ENCODE results near the gene OR2W3.
A peak's percentile ranks its signal among the peaks of the same experiment; 100 is the strongest.

The OR2W3 gene

DNA sequence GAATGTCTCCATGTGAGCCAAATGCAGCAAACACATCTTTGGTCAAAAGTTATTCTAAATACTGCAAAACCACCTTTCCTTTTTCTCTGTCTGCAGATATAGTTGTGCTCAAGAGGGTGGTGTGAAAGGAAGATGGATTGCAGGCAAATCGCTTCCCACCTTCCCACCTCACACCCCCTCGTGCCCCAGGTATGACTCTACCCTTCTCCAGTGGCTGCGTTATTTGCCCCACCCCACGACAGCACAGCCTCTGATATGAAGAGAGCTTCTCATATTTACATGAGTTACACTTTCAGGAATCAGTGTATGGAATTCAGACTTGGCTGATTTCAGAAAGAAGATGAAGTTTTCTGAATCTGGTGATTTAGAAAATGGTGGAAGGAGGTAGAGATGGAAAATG, 32.6 kb upstream of the OR2W3 start:
- Histone ChIP-seq H2AK5ac (ENCODE audit: low read length) (no peak overlapping the region), H3K79me2 (ENCODE audit: control insufficient read depth, insufficient read depth, low read length, poor library complexity) (no peaks in the 10 kb centered on the region), H3K9me3 (ENCODE audit: insufficient read depth, low read depth, low read length) (no peaks in the 10 kb centered on the region), H3K4me2 (ENCODE audit: low read length) (no peak overlapping the region), H3K4me1 (ENCODE audit: control insufficient read depth in 1 of 2, insufficient read depth in 2 of 2, low read length in 2 of 2) (peaks cover 2 to 4% of the 10 kb centered on the region in 2 experiments), H2BK5ac (ENCODE audit: low read depth, low read length, poor library complexity) (no peak overlapping the region), H2BK120ac (ENCODE audit: insufficient read depth, low read length, poor library complexity) (no peak overlapping the region), H3K14ac (ENCODE audit: low read length) (no peak overlapping the region), H3K27me3 (ENCODE audit: insufficient read depth, low read length) (no peaks in the 10 kb centered on the region), H4K8ac (ENCODE audit: low read depth, low read length) (no peak overlapping the region), H3K9ac (ENCODE audit: low read length) (no peak overlapping the region), H2BK12ac (ENCODE audit: low read length) (no peak overlapping the region), H3K23ac (ENCODE audit: low read length) (no peak overlapping the region), H3K4ac (ENCODE audit: low read depth, low read length) (no peak overlapping the region), H3K27ac (ENCODE audit: low read depth, low read length) (no peak overlapping the region), H3K79me1 (ENCODE audit: low read length) (no peaks in the 10 kb centered on the region), H2AFZ (ENCODE audit: insufficient read depth, low read length, poor library complexity) (no peak overlapping the region), H4K12ac (ENCODE audit: low read depth, low read length) (no peak overlapping the region), H3K4me3 (ENCODE audit: low read depth, low read length) (no peak overlapping the region), H3K36me3 (ENCODE audit: control insufficient read depth in 1 of 2, insufficient read depth in 2 of 2, low read length in 2 of 2) (peaks cover 7 to 13% of the 10 kb centered on the region in 2 experiments), H4K91ac (ENCODE audit: low read depth, low read length) (no peak overlapping the region), H3K18ac (ENCODE audit: low read length) (no peak overlapping the region)
- WGBS (ENCODE audit: extremely low coverage, insufficient coverage, insufficient read length), result no CpG with 5 or more reads among the region's 4 CpGs
- DNase-seq, result no peak

DNA sequence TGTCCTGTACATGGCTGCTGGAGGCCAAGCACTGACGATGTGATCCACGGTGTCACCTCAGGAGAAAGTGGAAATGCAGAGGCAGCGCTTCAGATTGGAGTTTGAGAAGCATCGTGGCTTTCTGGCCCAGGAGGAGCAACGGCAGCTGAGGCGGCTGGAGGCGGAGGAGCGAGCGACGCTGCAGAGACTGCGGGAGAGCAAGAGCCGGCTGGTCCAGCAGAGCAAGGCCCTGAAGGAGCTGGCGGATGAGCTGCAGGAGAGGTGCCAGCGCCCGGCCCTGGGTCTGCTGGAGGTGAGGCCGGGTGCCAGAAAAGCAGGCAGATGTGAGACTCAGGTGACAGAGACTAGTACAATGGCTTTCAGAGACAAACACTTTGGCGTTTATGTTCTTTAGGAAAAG, 30.7 kb upstream of the OR2W3 start:
- no peak for DNase-seq
- Histone ChIP-seq H2BK120ac (ENCODE audit: insufficient read depth, low read length, poor library complexity) (no peak overlapping the region), H3K27ac (ENCODE audit: low read depth, low read length) (no peak overlapping the region), H3K79me2 (ENCODE audit: control insufficient read depth, insufficient read depth, low read length, poor library complexity) (no peaks in the 10 kb centered on the region), H3K18ac (ENCODE audit: low read length) (no peak overlapping the region), H3K4me1 (ENCODE audit: control insufficient read depth in 1 of 2, insufficient read depth in 2 of 2, low read length in 2 of 2) (no peaks in the 10 kb centered on the region), H3K4me2 (ENCODE audit: low read length) (no peak overlapping the region), H3K79me1 (ENCODE audit: low read length) (no peaks in the 10 kb centered on the region), H4K8ac (ENCODE audit: low read depth, low read length) (no peak overlapping the region), H3K36me3 (ENCODE audit: control insufficient read depth in 1 of 2, insufficient read depth in 2 of 2, low read length in 2 of 2) (peaks cover 11 to 28% of the 10 kb centered on the region in 2 experiments), H2BK5ac (ENCODE audit: low read depth, low read length, poor library complexity) (no peak overlapping the region), H2BK12ac (ENCODE audit: low read length) (no peak overlapping the region), H3K4me3 (ENCODE audit: low read depth, low read length) (no peak overlapping the region), H3K9ac (ENCODE audit: low read length) (no peak overlapping the region), H2AFZ (ENCODE audit: insufficient read depth, low read length, poor library complexity) (no peak overlapping the region), H4K12ac (ENCODE audit: low read depth, low read length) (no peak overlapping the region), H3K9me3 (ENCODE audit: insufficient read depth, low read depth, low read length) (no peaks in the 10 kb centered on the region), H3K4ac (ENCODE audit: low read depth, low read length) (no peak overlapping the region), H4K91ac (ENCODE audit: low read depth, low read length) (no peak overlapping the region), H3K14ac (ENCODE audit: low read length) (no peak overlapping the region), H3K23ac (ENCODE audit: low read length) (no peak overlapping the region), H3K27me3 (ENCODE audit: insufficient read depth, low read length) (no peaks in the 10 kb centered on the region), H2AK5ac (ENCODE audit: low read length) (no peak overlapping the region)
- WGBS (ENCODE audit: extremely low coverage, insufficient coverage, insufficient read length), result no CpG with 5 or more reads among the region's 17 CpGs

DNA sequence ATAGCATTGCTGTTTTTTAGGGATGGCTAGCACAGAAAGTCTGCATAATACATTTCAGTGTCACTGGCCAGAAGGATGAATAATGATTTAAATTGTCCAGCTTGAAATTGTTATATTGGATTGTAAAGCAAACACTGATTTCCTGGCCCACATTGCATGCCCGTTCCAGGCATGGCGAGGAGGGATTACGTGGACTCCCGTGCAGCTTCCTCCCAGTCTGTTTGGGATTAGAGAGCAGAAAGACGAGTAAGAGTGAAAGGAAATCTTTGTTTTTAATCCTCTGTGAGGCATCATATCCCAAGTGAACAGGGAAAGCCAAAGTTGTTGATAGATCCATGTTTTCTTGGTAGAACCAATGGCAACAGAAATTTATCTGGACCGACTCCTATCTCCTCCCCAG, 30.0 kb upstream of the OR2W3 start:
- Histone ChIP-seq H3K9ac (ENCODE audit: low read length) (no peak overlapping the region), H3K23ac (ENCODE audit: low read length) (no peak overlapping the region), H4K12ac (ENCODE audit: low read depth, low read length) (no peak overlapping the region), H2BK120ac (ENCODE audit: insufficient read depth, low read length, poor library complexity) (no peak overlapping the region), H4K91ac (ENCODE audit: low read depth, low read length) (no peak overlapping the region), H3K4me2 (ENCODE audit: low read length) (no peak overlapping the region), H2AK5ac (ENCODE audit: low read length) (no peak overlapping the region), H3K79me2 (ENCODE audit: control insufficient read depth, insufficient read depth, low read length, poor library complexity) (no peaks in the 10 kb centered on the region), H4K8ac (ENCODE audit: low read depth, low read length) (no peak overlapping the region), H3K27me3 (ENCODE audit: insufficient read depth, low read length) (no peaks in the 10 kb centered on the region), H2BK12ac (ENCODE audit: low read length) (no peak overlapping the region), H3K18ac (ENCODE audit: low read length) (no peak overlapping the region), H2BK5ac (ENCODE audit: low read depth, low read length, poor library complexity) (no peak overlapping the region), H2AFZ (ENCODE audit: insufficient read depth, low read length, poor library complexity) (no peak overlapping the region), H3K79me1 (ENCODE audit: low read length) (no peaks in the 10 kb centered on the region), H3K4me1 (ENCODE audit: control insufficient read depth in 1 of 2, insufficient read depth in 2 of 2, low read length in 2 of 2) (no peaks in the 10 kb centered on the region), H3K4me3 (ENCODE audit: low read depth, low read length) (no peak overlapping the region), H3K4ac (ENCODE audit: low read depth, low read length) (no peak overlapping the region), H3K27ac (ENCODE audit: low read depth, low read length) (no peak overlapping the region), H3K36me3 (ENCODE audit: control insufficient read depth in 1 of 2, insufficient read depth in 2 of 2, low read length in 2 of 2) (peaks cover 15 to 32% of the 10 kb centered on the region in 2 experiments), H3K9me3 (ENCODE audit: insufficient read depth, low read depth, low read length) (peaks cover 2% of the 10 kb centered on the region), H3K14ac (ENCODE audit: low read length) (no peak overlapping the region)
- no CpG with 5 or more reads among the region's 6 CpGs for WGBS (ENCODE audit: extremely low coverage, insufficient coverage, insufficient read length)
- no peak for DNase-seq

DNA sequence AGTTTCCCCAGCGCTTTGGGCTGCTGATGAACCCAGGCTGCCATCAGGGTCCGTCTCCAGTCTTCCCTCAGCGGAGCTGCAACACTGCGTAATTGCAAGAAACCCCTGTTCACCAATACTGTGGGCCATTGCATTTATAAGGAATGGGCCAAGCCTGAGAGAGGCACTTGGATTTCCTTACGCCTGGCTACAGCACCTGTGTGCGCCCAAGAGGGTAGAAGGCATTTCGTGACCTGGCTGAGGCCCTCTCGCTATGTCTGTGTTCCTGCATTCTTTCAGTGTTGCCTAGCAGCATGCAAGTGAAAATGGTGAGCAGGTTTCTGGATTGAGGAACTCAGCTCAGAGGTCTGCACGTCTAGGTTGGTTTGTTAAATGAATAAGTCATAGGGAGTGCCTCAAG, 12.0 kb upstream of the OR2W3 start:
- H3K27ac ChIP-seq (ENCODE audit: low read depth, low read length), result no peak overlapping the region
- H3K36me3 ChIP-seq (ENCODE audit: control insufficient read depth in 1 of 2, insufficient read depth in 2 of 2, low read length in 2 of 2), result peaks cover 0 to 2% of the 10 kb centered on the region in 2 experiments
- no peak overlapping the region for H2BK120ac ChIP-seq (ENCODE audit: insufficient read depth, low read length, poor library complexity)
- peaks cover 4% of the 10 kb centered on the region for H3K9me3 ChIP-seq (ENCODE audit: insufficient read depth, low read depth, low read length)
- no peak overlapping the region for H3K4ac ChIP-seq (ENCODE audit: low read depth, low read length)
- H4K8ac ChIP-seq (ENCODE audit: low read depth, low read length), result no peak overlapping the region
- H2BK5ac ChIP-seq (ENCODE audit: low read depth, low read length, poor library complexity), result no peak overlapping the region
- no CpG with 5 or more reads among the region's 9 CpGs for WGBS (ENCODE audit: extremely low coverage, insufficient coverage, insufficient read length)
- no peak overlapping the region for H3K23ac ChIP-seq (ENCODE audit: low read length)
- no peak overlapping the region for H2BK12ac ChIP-seq (ENCODE audit: low read length)
- no peak overlapping the region for H2AK5ac ChIP-seq (ENCODE audit: low read length)
- no peak overlapping the region for H4K12ac ChIP-seq (ENCODE audit: low read depth, low read length)
- no peak overlapping the region for H4K91ac ChIP-seq (ENCODE audit: low read depth, low read length)
- no peaks in the 10 kb centered on the region for H3K79me1 ChIP-seq (ENCODE audit: low read length)
- H3K4me1 ChIP-seq (ENCODE audit: control insufficient read depth in 1 of 2, insufficient read depth in 2 of 2, low read length in 2 of 2), result no peaks in the 10 kb centered on the region
- H3K18ac ChIP-seq (ENCODE audit: low read length), result no peak overlapping the region
- no peak overlapping the region for H3K4me3 ChIP-seq (ENCODE audit: low read depth, low read length)
- peak in 1 of 2 donors; percentile 58 for DNase-seq
- H2AFZ ChIP-seq (ENCODE audit: insufficient read depth, low read length, poor library complexity), result no peak overlapping the region
- no peak overlapping the region for H3K4me2 ChIP-seq (ENCODE audit: low read length)
- H3K9ac ChIP-seq (ENCODE audit: low read length), result no peak overlapping the region
- H3K27me3 ChIP-seq (ENCODE audit: insufficient read depth, low read length), result no peaks in the 10 kb centered on the region
- no peak overlapping the region for H3K14ac ChIP-seq (ENCODE audit: low read length)
- H3K79me2 ChIP-seq (ENCODE audit: control insufficient read depth, insufficient read depth, low read length, poor library complexity), result no peaks in the 10 kb centered on the region
